Measurements from ENCODE around the gene ARMH4. TPM values are rescaled to one million over a fixed set of nuclear protein-coding genes. Genes with fewer than 3 reads are reported as not detected.
A peak's percentile ranks its signal among the peaks of the same experiment; 100 is the strongest.

ARMH4 gene
- total RNA-seq, 2 donors from 2014 or later: 0.57 to 2.8 TPM

DNA sequence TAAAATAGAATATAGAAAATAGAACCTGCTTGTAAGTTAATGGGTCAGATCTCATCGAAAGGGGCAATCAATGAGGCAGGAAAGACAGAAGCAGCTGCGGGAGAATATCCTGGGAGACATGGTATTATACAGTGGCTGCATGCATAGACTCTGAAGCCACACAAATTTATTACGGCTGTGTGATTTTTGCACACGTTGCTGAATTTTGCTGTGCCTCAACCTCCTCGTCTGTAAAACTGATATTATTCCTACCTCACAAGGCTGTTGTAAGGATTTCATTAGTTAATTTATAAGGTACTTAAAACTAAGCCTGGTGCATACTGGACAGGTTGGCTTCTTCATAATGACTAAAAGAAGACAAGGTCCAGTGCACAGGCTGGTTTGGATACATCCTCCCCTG is 52.3 kb downstream of the ARMH4 start:
- Histone ChIP-seq H3K27ac (no peak overlapping the region), H3K4me1 (no peaks in the 10 kb centered on the region), H3K4me3 (no peak overlapping the region), H3K36me3 (no peaks in the 10 kb centered on the region), H3K9me3 (no peaks in the 10 kb centered on the region), H3K27me3 (no peaks in the 10 kb centered on the region), H3K9ac (ENCODE audit: low read depth in 2 of 2, low read length in 2 of 2) (no peak overlapping the region)
- no peak for DNase-seq
- TF ChIP-seq, protein P1, sequence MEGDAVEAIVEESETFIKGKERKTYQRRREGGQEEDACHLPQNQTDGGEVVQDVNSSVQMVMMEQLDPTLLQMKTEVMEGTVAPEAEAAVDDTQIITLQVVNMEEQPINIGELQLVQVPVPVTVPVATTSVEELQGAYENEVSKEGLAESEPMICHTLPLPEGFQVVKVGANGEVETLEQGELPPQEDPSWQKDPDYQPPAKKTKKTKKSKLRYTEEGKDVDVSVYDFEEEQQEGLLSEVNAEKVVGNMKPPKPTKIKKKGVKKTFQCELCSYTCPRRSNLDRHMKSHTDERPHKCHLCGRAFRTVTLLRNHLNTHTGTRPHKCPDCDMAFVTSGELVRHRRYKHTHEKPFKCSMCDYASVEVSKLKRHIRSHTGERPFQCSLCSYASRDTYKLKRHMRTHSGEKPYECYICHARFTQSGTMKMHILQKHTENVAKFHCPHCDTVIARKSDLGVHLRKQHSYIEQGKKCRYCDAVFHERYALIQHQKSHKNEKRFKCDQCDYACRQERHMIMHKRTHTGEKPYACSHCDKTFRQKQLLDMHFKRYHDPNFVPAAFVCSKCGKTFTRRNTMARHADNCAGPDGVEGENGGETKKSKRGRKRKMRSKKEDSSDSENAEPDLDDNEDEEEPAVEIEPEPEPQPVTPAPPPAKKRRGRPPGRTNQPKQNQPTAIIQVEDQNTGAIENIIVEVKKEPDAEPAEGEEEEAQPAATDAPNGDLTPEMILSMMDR (IDR thresholded peaks at IDR 0.05): no peak
- intact Hi-C loops (cut with DNase I): no loop called here

DNA sequence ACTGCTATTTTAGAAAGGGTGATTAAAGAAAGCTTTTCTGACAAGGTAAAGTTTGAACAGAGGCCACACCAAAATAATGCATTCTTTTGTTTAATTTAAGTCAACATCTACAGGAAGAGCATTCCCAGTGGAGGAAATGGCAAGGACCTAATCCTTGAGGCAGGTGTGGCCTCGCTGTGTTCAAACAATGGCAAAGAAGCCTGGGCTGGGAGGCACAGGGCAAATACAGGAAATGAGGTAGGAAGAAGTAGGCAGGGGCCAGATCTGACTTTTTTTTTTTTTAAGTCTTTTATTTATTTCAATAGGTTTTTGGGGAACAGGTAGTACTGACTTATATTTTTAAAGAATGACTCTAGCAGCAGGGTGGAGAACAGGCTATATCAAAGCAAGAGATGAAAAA is 53.5 kb downstream of the ARMH4 start:
- DNase-seq: peak; percentile 21
- peak overlapping the region; percentile 3 for H3K27ac ChIP-seq

DNA sequence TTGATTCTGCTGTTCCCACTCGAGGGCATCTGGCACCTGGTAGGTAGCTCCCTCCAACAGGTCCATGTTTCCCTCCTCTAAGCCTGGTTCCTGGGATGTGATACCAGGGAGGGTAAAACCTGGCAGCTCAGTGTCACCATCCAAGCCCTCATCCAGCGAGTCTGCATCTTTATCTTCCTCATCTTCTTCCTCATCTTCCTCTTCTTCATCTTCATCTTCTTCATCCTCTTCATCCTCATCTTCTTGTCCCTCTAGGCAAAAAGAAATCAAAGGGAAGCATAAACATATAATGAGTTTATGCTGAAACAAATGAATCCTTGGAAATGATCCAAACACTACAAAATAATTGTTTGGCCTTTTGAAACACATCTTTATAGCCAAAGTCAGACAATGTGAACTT is 55.3 kb downstream of the ARMH4 start:
- Histone ChIP-seq H3K27me3 (no peaks in the 10 kb centered on the region), H3K36me3 (no peaks in the 10 kb centered on the region), H3K4me1 (no peaks in the 10 kb centered on the region), H3K9me3 (no peaks in the 10 kb centered on the region), H3K9ac (ENCODE audit: low read depth in 2 of 2, low read length in 2 of 2) (no peak overlapping the region), H3K27ac (no peak overlapping the region), H3K4me3 (no peak overlapping the region)
- TF ChIP-seq, protein P1 (IDR thresholded peaks at IDR 0.05): no peak
- intact Hi-C loops (cut with DNase I): no loop called here
- DNase-seq: no peak

More for the DNA sequence above, 53.5 kb downstream of the ARMH4 start:
- TF ChIP-seq, protein P1 (IDR thresholded peaks at IDR 0.05): no peak
- Histone ChIP-seq H3K9ac (ENCODE audit: low read depth in 2 of 2, low read length in 2 of 2) (no peak overlapping the region), H3K4me1 (no peaks in the 10 kb centered on the region), H3K9me3 (no peaks in the 10 kb centered on the region), H3K4me3 (no peak overlapping the region), H3K36me3 (no peaks in the 10 kb centered on the region), H3K27me3 (no peaks in the 10 kb centered on the region)
- intact Hi-C loops (cut with DNase I): no loop called here

- Histone ChIP-seq H3K4me3 (no peak overlapping the region), H3K27me3 (no peaks in the 10 kb centered on the region), H3K9me3 (no peaks in the 10 kb centered on the region), H3K9ac (ENCODE audit: low read depth in 2 of 2, low read length in 2 of 2) (no peak overlapping the region), H3K36me3 (no peaks in the 10 kb centered on the region), H3K27ac (no peak overlapping the region), H3K4me1 (no peaks in the 10 kb centered on the region)
- TF ChIP-seq, protein P1 (IDR thresholded peaks at IDR 0.05): no peak
- no peak for DNase-seq
- intact Hi-C loops (cut with DNase I): no loop called here
These were observed 60.0 kb downstream of the ARMH4 start for GRCh38 chr14:58091883-58092630.

GRCh38 chr14:58089612-58090011 is 62.4 kb downstream of the ARMH4 start:
- TF ChIP-seq, protein P1 (IDR thresholded peaks at IDR 0.05): no peak
- no peak overlapping the region for H3K4me3 ChIP-seq
- H3K36me3 ChIP-seq: no peaks in the 10 kb centered on the region
- no peaks in the 10 kb centered on the region for H3K4me1 ChIP-seq
- H3K27me3 ChIP-seq: no peaks in the 10 kb centered on the region
- no peaks in the 10 kb centered on the region for H3K9me3 ChIP-seq
- no peak overlapping the region for H3K27ac ChIP-seq
- DNase-seq: no peak
- H3K9ac ChIP-seq (ENCODE audit: low read depth in 2 of 2, low read length in 2 of 2): no peak overlapping the region
- intact Hi-C loops (cut with DNase I): no loop called here

Measured in colonic mucosa (tissue), 4 donors.